HG03457 (cell line): ENCODE data around the gene OCIAD2.
"Not testable (repeated sequence)": the region's sequence is repeated elsewhere in the genome, so short reads cannot be mapped to it uniquely, and the experiment has no call there.

Source experiments
- ATAC-seq: cut with Tn5 transposase; IDR thresholded peaks from one replicate; pipeline ENCODE4 v1.9.1; 2021; ENCODE audit warnings: moderate number of reproducible peaks; ENCODE audit not compliant: unreplicated experiment

Gene OCIAD2

GRCh38 chr4:48907706-48908477 lies 1.3 kb upstream of the OCIAD2 start:
- ATAC-seq: no peak

- ATAC-seq: no peak
These were observed 1.1 kb downstream of the OCIAD2 start for GRCh38 chr4:48905363-48906015.

GRCh38 chr4:48904541-48905142 lies 1.9 kb downstream of the OCIAD2 start:
- no peak for ATAC-seq

- no peak for ATAC-seq
These were observed 2.5 kb downstream of the OCIAD2 start for GRCh38 chr4:48904101-48904500.

GRCh38 chr4:48902266-48902665 lies 4.3 kb downstream of the OCIAD2 start:
- no peak for ATAC-seq

- ATAC-seq: no peak
These were observed 5.4 kb downstream of the OCIAD2 start for GRCh38 chr4:48901196-48901595.

GRCh38 chr4:48899950-48900349 lies 6.6 kb downstream of the OCIAD2 start:
- no peak for ATAC-seq

GRCh38 chr4:48899432-48899749 lies 7.2 kb downstream of the OCIAD2 start:
- no peak for ATAC-seq

GRCh38 chr4:48898733-48899431 lies 7.7 kb downstream of the OCIAD2 start:
- ATAC-seq: no peak

GRCh38 chr4:48896845-48897244 lies 9.7 kb downstream of the OCIAD2 start:
- no peak for ATAC-seq

GRCh38 chr4:48891028-48891619 lies 15.4 kb downstream of the OCIAD2 start:
- ATAC-seq: no peak

- not testable (repeated sequence) for ATAC-seq
These were observed 16.8 kb downstream of the OCIAD2 start for GRCh38 chr4:48889750-48890149.

GRCh38 chr4:48881646-48882045 lies 24.9 kb downstream of the OCIAD2 start:
- ATAC-seq: not testable (repeated sequence)

GRCh38 chr4:48879561-48880442 lies 26.8 kb downstream of the OCIAD2 start:
- no peak for ATAC-seq

- no peak for ATAC-seq
These were observed 28.6 kb downstream of the OCIAD2 start for GRCh38 chr4:48877827-48878535.

- not testable (repeated sequence) for ATAC-seq
These were observed 41.9 kb downstream of the OCIAD2 start for GRCh38 chr4:48864696-48865095.

- ATAC-seq: no peak
These were observed 42.8 kb downstream of the OCIAD2 start for GRCh38 chr4:48863728-48864127.

GRCh38 chr4:48862661-48863060 lies 43.9 kb downstream of the OCIAD2 start:
- ATAC-seq: no peak

- no peak for ATAC-seq
These were observed 44.5 kb downstream of the OCIAD2 start for GRCh38 chr4:48862038-48862437.

GRCh38 chr4:48858130-48858529 lies 48.4 kb downstream of the OCIAD2 start:
- ATAC-seq: no peak
